ENCODE data around the gene EGLN2. TPM values are rescaled to one million over a fixed set of nuclear protein-coding genes. Genes with fewer than 3 reads are reported as not detected.

EGLN2 gene
- total RNA-seq, 1 experiment from 2014 or later, result 131 TPM

GRCh38 chr19:40810160-40810559 lies 11.2 kb downstream of the EGLN2 start:
- TF ChIP-seq CTCF (conservative IDR thresholded peaks at IDR 0.05), result no peak
- H2BK20ac ChIP-seq (ENCODE audit: low read depth, low read length, poor library complexity, severe bottlenecking), result no peak overlapping the region
- no CpG with 5 or more reads among the region's 14 CpGs for WGBS (ENCODE audit: extremely low coverage, insufficient read length, low lambda C conversion rate)

More at GRCh38 chr19:40810160-40810559, 11.2 kb downstream of the EGLN2 start:
- peak overlapping the region; percentile 81 to 91 for H3K4me3 Mint-ChIP-seq
- Histone ChIP-seq H2AFZ (ENCODE audit: low read length) (no peak overlapping the region), H4K20me1 (ENCODE audit: control insufficient read depth, insufficient read depth, insufficient read length) (peaks cover 2% of the 10 kb centered on the region), H3K23me2 (ENCODE audit: insufficient read length, low read depth, low read length, poor library complexity, severe bottlenecking) (peaks cover 12% of the 10 kb centered on the region), H3K4me1 (ENCODE audit: insufficient read depth, low read length) (peaks cover 10% of the 10 kb centered on the region), H3K18ac (ENCODE audit: insufficient read length, low read depth, low read length) (no peak overlapping the region), H2BK120ac (ENCODE audit: low read depth, low read length, poor library complexity, severe bottlenecking) (no peak overlapping the region), H4K8ac (replicated peaks; ENCODE audit: insufficient read length, low read depth, low read length) (no peak overlapping the region), H3K9me3 (ENCODE audit: control insufficient read depth, low read depth, low read length) (no peaks in the 10 kb centered on the region), H3K27ac (ENCODE audit: insufficient read length, low read depth, low read length) (no peak overlapping the region), H3T11ph (ENCODE audit: low read length) (no peak overlapping the region), H3K27me3 (ENCODE audit: insufficient read depth, low read length) (0 out of 2 replicates have a peak, but pooled peaks cover 2% of the 10 kb centered on the region), H2BK12ac (ENCODE audit: insufficient read length, low read depth, low read length) (no peak overlapping the region), H3K56ac (ENCODE audit: insufficient read length, low read depth, low read length) (no peak overlapping the region), H2AK5ac (ENCODE audit: insufficient read length, low read length) (no peak overlapping the region), H3K14ac (ENCODE audit: insufficient read depth, low read length) (no peak overlapping the region), H4K5ac (ENCODE audit: insufficient read length, low read depth, low read length) (no peak overlapping the region), H3K79me1 (ENCODE audit: insufficient read depth, low read depth, low read length, poor library complexity, severe bottlenecking) (no peaks in the 10 kb centered on the region), H2BK15ac (ENCODE audit: low read depth, low read length) (no peak overlapping the region), H3K9ac (ENCODE audit: extremely low read depth, insufficient read length, low read length) (no peak overlapping the region), H4K91ac (ENCODE audit: insufficient read length, low read depth, low read length) (no peak overlapping the region), H2BK5ac (ENCODE audit: insufficient read length, low read length) (no peak overlapping the region), H3K4ac (ENCODE audit: low read depth, low read length) (no peak overlapping the region), H3K23ac (ENCODE audit: insufficient read length, low read depth, low read length) (no peak overlapping the region), H3K4me2 (ENCODE audit: insufficient read depth, insufficient read length, low read length) (peak overlapping the region; percentile 49), H3K79me2 (ENCODE audit: insufficient read depth, low read length) (no peaks in the 10 kb centered on the region)
- peak overlapping the region in 2 of 3 experiments; percentile 84 to 99; a peak in 4 of 7 replicates for H3K27ac Mint-ChIP-seq
- no peaks in the 10 kb centered on the region for H3K9me3 Mint-ChIP-seq
- peaks cover 35% of the 10 kb centered on the region for H3K27me3 Mint-ChIP-seq (ENCODE audit: low read depth)
- DNase-seq, result no peak
- H3K36me3 Mint-ChIP-seq (ENCODE audit: insufficient read depth in 1 of 3, low read depth in 3 of 3), result peaks cover 12 to 34% (median 18%) of the 10 kb centered on the region in 3 experiments; a peak in 6 of 7 replicates
- peaks cover 49 to 57% of the 10 kb centered on the region in 2 experiments for H3K4me1 Mint-ChIP-seq
